ENCODE results near the gene SEC63.
"Not testable (repeated sequence)": the region's sequence is repeated elsewhere in the genome, so short reads cannot be mapped to it uniquely, and the experiment has no call there.

The SEC63 gene

GRCh38 chr6:107917451-107918375 is 40.3 kb downstream of the SEC63 start:
- no peak for DNase-seq

GRCh38 chr6:107916961-107917360 is 41.0 kb downstream of the SEC63 start:
- DNase-seq, result not testable (repeated sequence)

DNA sequence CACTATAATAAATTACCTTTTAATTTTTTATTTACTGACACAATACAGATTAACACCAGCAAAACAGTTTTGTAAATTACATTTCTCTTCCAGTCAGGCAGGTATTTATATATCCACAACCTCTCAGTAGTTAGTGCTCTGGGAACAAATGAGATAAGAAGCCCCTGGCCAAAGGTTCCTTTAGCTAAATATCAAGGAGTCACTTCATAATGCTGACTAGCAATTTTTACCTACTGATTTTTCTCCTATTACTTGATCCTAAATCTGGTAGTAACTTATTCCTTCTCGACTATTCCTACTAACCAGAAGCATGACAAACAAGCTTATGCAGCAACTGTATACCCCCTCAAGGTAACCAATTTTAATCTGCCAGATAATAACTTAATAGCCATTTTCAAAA is 46.3 kb downstream of the SEC63 start:
- no peak for DNase-seq

DNA sequence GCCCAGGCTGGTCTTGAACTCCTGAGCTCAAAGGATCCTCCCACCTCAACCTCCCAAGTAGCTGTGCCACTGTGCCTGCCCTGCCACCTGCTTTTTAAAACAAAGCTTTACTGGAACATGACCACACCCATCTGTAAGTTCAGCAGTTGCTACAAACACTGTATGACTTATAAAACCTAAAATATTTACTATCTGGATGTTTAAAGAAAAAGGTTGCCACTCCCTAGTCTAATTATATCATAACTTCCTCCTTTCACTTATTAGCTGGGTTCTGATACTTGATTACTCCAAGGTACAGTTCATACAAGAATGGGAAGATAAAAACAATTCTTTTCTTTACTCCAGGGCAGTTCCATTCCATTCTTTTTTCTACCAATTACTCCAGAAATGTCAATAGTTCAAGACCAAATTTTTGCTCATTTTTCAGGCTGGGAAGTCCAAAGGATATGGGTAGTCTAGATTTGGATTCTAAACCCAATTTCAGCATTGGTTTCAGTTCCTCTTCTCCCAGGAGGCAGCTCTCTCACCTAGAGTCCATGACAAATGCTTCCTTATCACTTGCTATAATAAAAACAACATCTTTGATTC is 63.1 kb downstream of the SEC63 start:
- DNase-seq, result no peak

- DNase-seq, result not testable (repeated sequence)
Observed at GRCh38 chr6:107890431-107890830, 67.6 kb downstream of the SEC63 start.

- not testable (repeated sequence) for DNase-seq
Observed at GRCh38 chr6:107885950-107886349, 72.1 kb downstream of the SEC63 start.

GRCh38 chr6:107879941-107880340 is 78.1 kb downstream of the SEC63 start:
- no peak for DNase-seq

GRCh38 chr6:107877968-107878367 is 80.0 kb downstream of the SEC63 start:
- no peak for DNase-seq

GRCh38 chr6:107871976-107872375 is 86.0 kb downstream of the SEC63 start:
- DNase-seq, result no peak

DNA sequence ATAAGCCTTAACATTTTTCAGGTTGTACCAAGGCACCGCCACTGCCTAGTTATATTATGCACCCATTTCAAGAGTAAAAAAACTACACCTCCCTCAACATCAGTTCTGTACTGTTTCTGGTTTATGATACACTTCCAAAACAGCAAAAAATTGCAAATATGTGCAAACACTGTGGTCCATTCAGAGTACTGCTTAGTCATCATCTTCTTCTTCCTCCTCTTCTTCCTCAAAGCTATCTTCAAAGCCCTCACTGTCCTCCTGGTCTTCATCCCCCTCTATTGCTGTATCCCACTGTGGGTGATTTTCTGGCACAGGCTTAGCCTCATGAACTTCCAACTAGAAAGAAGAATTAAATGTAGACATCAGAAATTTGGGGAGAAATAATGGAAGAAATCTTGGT is 86.5 kb downstream of the SEC63 start:
- not testable (repeated sequence) for DNase-seq

DNA sequence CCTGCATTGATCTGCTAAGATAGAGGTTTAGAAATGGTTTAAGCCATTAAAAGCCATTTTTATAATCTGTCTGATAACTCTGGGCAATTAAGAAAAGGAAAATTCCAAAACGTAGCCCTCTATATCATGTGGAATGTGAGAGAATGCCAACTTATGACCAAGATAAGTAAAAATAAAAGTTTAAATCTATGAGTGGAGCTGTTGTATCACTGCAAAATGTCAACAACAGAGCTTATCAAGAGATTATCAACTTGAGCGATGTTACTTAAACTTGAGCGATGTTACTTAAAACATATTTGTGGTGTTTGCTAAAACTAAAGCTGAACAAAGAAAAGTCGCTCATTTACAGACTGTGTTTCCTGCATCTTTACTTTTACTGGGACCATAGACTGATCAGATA is 87.0 kb downstream of the SEC63 start:
- no peak for DNase-seq

- DNase-seq, result no peak
Observed at GRCh38 chr6:107870381-107870780, 87.6 kb downstream of the SEC63 start.

- no peak for DNase-seq
Observed at GRCh38 chr6:107869871-107870270, 88.1 kb downstream of the SEC63 start.

- DNase-seq, result no peak
Observed at GRCh38 chr6:107868867-107869611, 89.0 kb downstream of the SEC63 start.

DNA sequence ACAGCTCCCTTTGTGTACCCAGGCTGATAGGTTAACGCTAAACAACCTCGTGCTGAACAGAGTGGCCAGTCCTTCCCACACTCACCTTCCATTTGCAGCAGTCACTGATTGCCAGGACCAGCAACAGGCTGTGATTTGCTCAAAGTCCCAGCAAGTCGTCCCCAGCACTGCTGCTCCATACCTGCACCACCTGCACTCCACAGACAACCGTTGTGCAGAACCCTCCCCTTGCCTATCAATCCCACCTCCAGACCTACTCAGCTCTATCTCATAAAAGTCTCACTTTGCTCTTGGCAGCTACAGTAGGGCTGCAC is 90.7 kb downstream of the SEC63 start:
- DNase-seq, result no peak

- DNase-seq, result no peak
Observed at GRCh38 chr6:107866606-107867301, 91.3 kb downstream of the SEC63 start.

- DNase-seq, result no peak
Observed at GRCh38 chr6:107864226-107865127, 93.5 kb downstream of the SEC63 start.

GRCh38 chr6:107862383-107862782 is 95.6 kb downstream of the SEC63 start:
- no peak for DNase-seq

DNA sequence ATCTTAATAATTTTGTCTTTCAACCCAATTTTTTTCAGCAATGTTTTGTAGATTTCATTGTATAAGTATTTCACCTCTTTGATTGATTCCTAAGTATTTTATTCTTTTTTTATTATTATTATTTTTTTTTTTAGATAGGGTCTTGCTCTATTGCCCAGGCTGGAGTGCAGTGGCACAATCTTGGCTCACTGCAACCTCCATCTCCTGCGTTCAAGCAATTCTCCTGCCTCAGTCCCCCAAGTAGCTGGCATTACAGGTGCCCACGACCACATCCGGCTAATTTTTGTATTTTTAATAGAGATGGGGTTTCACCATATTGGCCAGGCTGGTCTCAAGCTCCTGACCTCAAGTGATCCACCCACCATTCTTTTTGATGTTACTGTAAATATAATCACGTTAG is 97.0 kb downstream of the SEC63 start:
- DNase-seq, result not testable (repeated sequence)

GRCh38 chr6:107860144-107860543 is 97.9 kb downstream of the SEC63 start:
- DNase-seq, result not testable (repeated sequence)

GRCh38 chr6:107853230-107853629 is 104.8 kb downstream of the SEC63 start:
- no peak for DNase-seq

- DNase-seq, result no peak
Observed at GRCh38 chr6:107849325-107849724, 108.7 kb downstream of the SEC63 start.

Data from activated CD4-positive, CD25-positive, alpha-beta regulatory T cell treated with anti-CD3 and anti-CD28 coated beads, Interleukin-2, amount 50 U/mL, for 72 hours (primary cell).